Activated naive CD4-positive, alpha-beta T cell treated with Interleukin-2 at 50 U/mL for 16 hours (primary cell): ENCODE measurements around the gene PQBP1.
"Not testable (repeated sequence)": the region's sequence is repeated elsewhere in the genome, so short reads cannot be mapped to it uniquely, and the experiment has no call there.

ENCODE experiments used
- DNase-seq: peaks from one replicate; pipeline ENCODE4 v3.0.0-alpha.2; 2020

The PQBP1 gene

DNA sequence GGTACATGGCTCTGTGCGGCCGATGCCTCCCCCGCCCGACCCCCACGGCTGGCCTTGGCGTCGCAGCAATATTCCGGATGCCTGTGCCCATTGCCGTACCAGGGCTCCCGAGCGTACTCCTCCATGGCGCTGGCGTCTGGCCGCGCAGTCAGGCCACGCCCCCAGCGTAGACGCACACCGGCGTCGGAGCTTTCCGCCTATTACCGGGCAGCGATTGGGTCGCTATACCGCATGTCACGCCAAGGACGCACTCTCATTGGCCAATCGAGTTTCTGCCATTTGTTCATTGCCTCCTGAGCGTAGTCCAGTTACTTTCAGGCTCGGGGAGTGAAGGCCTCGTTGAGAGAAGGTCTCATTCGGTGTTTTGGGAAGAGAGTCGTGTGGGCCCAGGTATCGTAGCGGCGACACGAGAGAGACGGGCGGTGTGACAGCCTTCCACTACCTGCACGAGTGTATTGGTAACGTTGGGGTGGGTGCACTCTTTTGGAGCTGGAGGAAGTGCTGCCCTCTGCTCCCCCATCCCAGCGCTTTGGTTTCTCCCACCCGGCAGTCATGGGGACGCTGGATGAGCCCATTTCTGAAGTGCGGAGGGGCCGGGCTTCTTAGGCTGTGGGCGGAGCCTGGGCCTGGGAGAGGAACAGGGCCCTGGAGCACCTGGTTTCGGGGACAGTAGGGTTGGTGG, at the start of gene PQBP1, which contains the start of gene TIMM17B:
Gene PQBP1, plus strand, starts transcription at position 306 of the 682 bp plus-strand sequence. CDS start 580 bp downstream, outside the sequence.
Gene TIMM17B, minus strand, starts transcription at position 144 of the 682 bp plus-strand sequence. Its CDS starts 19 bp downstream, at position 125.
- peak; percentile 86 for DNase-seq

- DNase-seq = no peak
Observed at GRCh38 chrX:48848847-48849246, 48.9 kb upstream of the PQBP1 start.

DNA sequence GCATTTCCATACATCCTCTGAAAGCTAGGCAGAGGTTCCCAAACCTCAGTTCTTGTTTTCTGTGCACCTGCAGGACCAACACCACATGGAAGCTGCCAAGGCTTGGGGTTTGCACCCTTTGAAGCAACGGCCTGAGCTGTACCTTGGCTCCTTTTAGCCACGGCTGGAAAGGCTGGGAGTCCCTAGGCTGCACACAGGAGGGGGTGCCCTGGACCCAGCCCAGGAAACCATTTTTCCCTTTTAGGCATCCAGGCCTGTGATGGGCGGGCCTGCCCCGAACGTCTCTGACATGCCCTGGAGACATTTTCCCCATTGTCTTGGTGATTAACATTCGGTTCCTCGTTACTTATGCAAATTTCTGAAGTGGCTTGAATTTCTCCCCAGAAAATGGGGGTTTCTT, 44.9 kb upstream of the PQBP1 start:
- DNase-seq = no peak

GRCh38 chrX:48853494-48853893, 44.2 kb upstream of the PQBP1 start:
- not testable (repeated sequence) for DNase-seq

DNA sequence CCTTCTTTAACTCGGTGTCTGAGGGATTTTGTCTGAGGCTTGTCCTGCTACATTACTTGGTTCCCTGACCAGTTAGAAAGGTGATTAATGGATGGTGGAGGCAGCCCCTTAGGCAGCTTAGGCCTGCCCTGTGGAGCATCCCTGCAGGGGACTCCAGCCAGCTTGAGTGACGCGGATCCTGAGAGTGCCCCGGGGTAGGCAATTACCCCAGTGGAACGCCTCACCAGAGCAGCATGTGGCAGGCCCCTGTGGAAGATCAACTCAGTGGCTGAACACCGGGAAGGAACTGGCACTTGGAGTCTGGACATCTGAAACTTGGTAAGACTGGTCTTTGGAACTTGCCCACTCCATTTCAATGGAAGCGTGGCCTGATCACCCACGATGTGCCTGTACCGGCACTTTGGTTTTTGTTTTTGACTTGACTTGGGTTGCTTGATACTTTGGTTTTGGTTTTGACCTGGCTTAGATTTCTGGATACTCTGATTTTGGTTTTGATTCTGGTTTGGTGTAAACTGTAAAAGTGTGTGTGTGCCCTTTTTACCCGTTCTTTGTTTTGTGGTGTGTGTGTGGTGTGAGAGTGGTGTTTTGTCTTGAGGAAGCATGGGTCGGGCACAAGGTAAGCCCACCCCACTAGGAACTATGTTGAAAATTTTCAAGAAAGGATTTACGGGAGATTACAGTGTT, 43.5 kb upstream of the PQBP1 start:
- not testable (repeated sequence) for DNase-seq

DNA sequence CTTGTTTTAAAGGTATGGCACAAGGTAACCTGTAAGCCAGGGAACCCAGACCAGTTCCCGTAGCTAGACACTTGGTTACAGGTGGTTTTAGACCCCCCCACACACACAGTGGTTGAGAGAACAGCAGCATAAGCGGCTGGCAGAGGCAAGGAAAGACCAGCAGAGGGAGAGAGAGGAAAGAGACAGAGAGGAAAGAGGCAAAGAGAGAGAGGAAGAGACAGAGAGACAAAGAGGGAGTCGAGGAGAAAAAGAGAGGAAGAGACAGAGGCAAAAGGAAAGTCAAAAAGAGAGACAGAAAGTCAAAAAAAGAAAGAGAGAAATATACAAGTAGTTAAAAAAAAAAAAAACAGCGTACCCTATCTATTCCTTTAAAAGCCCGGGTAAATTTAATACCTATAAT, 42.8 kb upstream of the PQBP1 start:
- no peak for DNase-seq

DNA sequence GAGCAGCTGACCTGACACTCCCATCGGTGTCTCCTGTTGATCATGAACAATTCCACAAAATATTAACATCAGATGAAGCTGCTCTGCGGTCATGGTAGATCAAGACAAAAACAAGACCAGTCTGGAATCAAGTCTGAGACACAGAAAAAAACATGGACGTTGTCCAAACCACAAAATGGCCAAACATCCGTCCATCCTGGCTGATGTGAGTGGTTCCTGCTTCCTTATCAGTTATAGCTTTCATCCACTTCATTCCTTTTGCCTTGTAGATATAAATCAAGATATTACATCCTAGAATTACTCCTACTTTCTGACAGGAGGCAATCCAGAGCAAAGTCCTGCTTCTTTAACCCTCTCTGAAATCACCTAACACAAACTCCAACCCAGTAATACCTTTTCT, 33.5 kb upstream of the PQBP1 start:
- no peak for DNase-seq

- DNase-seq = not testable (repeated sequence)
Observed at GRCh38 chrX:48872017-48872416, 25.7 kb upstream of the PQBP1 start.

DNA sequence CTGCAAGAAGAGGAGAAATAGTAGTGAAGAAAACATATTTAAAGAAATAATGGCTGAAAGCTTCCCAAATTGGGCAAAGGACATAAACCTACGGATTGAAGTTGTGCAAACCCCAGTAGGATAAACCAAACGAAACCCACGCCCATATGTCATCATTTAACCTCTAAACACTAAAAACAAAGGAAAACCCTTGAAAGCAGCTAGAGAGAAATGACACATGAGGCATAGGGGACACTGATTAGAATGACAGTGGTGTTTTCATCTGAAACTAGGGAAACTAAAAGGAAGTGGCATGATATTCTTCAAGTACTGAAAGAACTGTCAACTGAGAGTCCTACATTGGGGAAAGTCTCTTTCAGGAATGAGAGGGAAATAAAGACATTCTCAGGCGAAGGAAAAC, 20.8 kb upstream of the PQBP1 start:
- DNase-seq = not testable (repeated sequence)

GRCh38 chrX:48883729-48884128, 14.0 kb upstream of the PQBP1 start:
- DNase-seq = no peak

GRCh38 chrX:48886586-48886985, 11.1 kb upstream of the PQBP1 start:
- not testable (repeated sequence) for DNase-seq

GRCh38 chrX:48890296-48890925, 7.3 kb upstream of the PQBP1 start:
- peak; percentile 20 for DNase-seq

DNA sequence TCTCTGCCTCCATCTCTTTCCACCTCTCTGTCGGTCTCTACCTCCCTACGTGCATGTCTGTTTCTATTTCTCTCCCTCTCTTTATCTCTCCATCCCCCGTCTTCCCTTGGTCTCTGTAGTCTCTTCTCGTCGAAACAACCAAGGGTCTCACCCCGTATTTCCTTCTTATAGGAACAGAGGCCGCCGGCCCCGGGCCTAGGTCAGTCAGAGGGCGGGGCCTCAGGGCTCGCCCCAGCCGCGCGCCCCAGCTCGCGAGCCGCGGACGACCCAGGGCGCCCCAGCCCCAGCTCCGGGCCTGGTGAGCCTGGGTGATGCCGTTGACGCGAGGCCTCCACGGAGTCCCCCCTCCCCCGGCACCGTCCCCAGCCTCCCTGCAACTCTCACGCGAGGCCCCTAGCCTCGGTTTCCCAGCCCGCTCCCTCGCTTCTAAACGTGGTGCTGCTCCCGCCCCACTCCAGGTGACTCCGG, 6.8 kb upstream of the PQBP1 start:
- peak; percentile 20 for DNase-seq

DNA sequence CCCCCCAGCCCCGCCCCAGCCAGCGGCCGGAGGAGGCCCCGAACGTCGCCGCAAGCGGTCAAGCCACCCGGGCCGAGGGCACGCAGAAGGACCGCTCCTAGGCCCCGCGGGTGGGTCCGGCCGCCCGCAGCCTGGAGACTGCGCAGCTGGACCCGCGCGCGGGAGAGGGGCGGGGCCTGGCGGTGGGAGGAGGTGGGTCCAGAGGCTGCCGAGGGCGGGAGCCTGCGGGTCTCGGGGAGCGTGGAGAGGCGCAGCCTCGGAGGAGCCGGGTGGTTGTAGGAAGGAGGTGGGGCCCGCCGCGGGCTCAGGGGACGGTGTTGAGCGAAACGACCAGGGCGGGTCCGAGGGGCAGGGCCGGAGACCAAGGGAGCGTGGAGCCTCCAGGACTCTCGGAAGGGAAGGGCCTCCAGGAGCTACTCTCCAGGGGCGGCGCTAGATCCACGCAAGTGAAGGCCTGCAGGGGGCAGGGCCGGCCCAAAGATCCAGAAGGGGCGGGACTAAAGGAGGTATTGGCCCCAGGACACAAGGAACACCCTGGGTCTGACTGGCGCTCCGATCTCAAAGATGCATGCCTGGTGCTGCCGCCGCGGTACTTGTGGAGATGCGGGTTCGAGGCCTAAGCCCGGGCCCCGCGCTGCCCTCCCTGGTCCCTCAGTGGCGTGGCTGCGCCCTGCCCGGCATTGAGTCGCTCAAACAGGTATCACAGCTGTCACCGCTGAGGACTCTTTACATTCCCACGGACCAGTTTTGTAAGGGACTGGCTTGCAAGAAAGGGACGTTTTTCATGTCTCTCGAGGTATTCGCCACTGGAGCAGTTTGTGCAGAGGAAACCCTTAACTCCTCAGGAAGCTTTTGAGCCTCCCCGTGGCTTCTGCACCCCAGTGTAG, 6.1 kb upstream of the PQBP1 start:
- DNase-seq = peak; percentile 78

DNA sequence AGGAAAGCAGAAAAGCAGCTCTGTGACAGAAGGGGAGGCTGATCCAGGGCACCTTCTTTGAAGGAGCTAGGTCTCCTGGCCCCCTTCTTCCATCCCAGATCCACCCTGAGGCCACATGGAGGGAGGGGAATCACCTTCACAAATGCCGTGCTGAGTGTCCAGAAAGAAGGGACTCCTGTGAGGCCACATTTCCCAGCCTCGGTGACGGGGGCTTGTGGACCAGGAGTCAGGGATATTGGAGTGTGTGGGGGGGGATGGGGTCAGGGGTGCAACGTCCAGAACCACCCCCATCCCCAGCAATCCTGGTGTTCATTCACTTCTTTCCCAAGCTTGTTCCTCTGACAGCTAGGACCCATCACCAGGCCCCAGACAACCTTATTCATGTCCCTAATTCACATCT, 4.8 kb upstream of the PQBP1 start:
- DNase-seq = no peak

DNA sequence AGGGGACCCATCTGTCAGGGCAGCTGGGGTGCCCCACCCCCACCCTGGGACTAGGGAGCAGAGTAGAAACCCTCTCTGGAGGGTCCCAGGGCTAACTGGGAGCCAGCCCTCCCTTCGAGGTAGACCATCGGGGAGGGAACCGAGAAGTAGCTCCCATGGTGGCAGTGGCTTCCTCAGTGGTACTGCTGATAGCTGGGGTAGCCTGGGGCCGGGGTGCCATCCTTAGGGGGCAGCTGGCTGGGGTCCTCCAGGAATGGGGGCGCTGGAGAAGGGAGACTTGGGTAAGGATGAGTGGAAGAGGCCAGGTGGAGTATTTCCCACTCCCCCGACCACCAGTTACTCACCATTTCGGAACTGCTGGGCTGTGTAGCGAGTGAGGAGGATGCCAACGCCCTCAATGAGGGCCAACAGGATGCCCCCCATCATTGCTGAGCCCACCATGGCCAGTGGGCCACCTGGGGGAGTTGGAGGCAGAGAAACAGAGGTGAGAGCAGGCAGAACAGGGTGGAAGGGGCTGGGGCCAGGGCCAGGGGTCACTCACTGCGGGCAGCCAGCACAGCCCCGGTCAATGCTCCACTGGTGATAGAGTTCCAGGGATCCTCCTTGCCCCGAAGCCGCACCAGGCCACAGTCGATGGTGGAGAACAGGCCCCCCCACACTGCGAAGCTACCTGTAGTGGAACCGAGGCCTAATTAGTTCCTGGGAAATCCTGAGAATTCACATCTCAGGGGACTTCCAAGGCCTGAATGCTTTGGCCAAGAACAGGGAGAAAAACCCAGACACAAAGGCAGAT, 4.0 kb upstream of the PQBP1 start:
- no peak for DNase-seq

- no peak for DNase-seq
Observed at GRCh38 chrX:48894891-48895290, 2.8 kb upstream of the PQBP1 start.

DNA sequence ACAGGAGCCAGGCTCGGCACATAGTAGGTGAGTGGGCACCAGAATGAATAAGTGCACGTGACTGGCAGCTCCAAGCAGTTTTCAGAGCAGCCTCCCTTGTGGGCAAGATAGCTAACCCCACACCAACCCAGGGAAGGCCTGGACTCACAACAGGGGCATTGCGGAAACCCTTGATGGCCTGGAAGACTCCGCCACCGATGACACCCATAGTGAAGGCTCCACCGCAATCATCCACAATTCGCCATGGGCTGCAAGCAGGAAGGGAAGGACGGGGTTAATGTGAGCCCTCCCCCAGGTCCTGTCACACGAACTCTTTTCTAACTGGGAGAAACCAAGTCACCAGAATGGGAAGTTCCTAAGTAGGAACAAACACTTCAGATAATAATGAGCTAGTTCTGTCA, 1.1 kb upstream of the PQBP1 start:
- DNase-seq = no peak

DNA sequence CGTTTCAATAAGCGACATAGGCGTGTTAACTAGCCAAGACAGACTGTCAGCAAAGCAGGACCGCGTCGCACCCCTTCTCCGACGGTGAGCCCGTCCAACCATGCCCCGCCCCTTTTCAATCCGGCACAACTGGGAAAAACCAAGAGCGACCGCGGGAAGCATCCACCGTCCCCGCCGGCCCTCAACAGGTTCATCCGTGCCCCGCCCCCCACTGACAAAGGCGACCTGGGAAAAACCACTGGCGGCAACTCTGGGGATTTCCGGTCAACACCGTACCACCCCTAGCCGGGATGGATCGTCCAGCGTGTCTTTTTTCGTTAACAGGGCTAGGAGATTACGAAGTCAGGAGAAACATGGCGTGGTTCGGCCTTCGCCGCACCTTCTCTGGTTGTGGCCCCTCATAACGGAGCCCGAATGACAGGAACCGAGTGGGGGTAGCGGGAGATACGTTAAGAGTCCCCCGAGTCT, 539 bp upstream of the PQBP1 start:
- peak; percentile 65 for DNase-seq

DNA sequence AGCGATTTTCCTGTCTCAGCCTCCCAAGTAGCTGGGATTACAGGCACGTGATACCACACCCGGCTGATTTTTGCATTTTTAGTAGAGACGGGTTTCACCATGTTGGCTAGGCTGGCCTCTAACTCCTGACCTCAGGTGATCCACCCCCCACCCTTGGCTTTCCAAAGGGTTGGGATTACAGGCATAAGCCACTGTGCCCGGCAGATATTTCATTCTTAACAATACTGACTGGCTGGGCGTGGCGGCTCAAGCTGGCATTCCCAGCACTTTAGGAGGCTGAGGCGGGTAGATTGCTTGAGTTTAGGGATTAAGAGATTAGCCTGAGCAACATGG, 1.3 kb downstream of the PQBP1 start:
- DNase-seq = no peak

DNA sequence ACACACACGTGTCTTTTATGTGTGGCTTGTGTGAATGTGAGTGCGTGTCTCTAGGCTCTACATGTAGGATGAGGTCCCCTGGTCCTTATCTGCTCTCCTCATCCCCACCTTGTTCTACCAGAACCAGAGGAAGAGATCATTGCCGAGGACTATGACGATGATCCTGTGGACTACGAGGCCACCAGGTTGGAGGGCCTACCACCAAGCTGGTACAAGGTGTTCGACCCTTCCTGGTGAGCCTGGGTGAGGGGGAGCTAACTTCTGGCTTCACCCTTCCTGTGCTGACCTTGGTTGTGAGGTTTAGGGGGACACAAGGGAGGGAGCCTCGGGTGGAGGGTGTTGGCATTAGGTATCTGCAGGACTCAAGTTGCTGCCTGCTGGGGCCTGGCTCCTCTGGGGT, 3.3 kb downstream of the PQBP1 start:
- DNase-seq = no peak

- DNase-seq = no peak
Observed at GRCh38 chrX:48902135-48902534, 4.4 kb downstream of the PQBP1 start.
